Measurements from ENCODE around the gene UXS1. TPM values are rescaled to one million over a fixed set of nuclear protein-coding genes. Genes with fewer than 3 reads are reported as not detected.

UXS1 gene
- total and polyA plus RNA-seq, 9 of the 15 experiments (the other 6 are each of a cell fraction or from before 2014, with no cell fraction given): 5.8 to 25.8 (median 15.0) TPM

DNA sequence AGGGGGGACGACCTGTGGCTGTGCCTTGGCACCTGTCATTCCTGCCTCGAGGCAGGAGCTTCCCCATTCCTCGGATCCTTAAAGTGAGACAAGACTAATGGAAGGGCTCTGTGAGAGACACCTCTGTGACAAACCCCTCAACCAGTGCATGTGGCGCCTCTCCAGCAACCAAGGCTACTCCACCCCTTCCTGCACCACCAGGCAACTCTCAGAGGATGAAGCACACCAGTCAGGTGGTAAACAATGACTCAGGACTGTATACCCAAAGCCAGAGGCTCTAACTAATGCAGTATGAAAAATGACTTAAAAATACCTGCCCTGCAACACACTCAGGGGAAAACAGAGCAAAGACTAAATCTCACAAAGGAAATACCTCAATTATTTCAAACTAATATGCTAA lies 136.9 kb downstream of the UXS1 start (continued):
- TF ChIP-seq ZBTB40 (IDR thresholded peaks at IDR 0.05): no peak
- TF ChIP-seq ZBTB40 (CRISPR knock-in tag; IDR thresholded peaks at IDR 0.05): no peak
- no peak for TF ChIP-seq SREBF1 (IDR thresholded peaks at IDR 0.05; ENCODE audit: borderline replicate concordance, low read depth, low read length)
- no peak for TF ChIP-seq DMBX1 (CRISPR knock-in tag; IDR thresholded peaks at IDR 0.05; ENCODE audit: borderline replicate concordance)
- no peak for TF ChIP-seq CBFA2T2 (conservative IDR thresholded peaks at IDR 0.05)
- TF ChIP-seq JUN (IDR thresholded peaks at IDR 0.05; ENCODE audit: borderline replicate concordance, low read depth, low read length): no peak
- no peak for TF ChIP-seq JUN (CRISPR knock-in tag; IDR thresholded peaks at IDR 0.05; ENCODE audit: borderline replicate concordance)
- no peak for TF ChIP-seq CTBP1 (IDR thresholded peaks at IDR 0.05; ENCODE audit: borderline replicate concordance)
- TF ChIP-seq HEY1 (CRISPR knock-in tag; IDR thresholded peaks at IDR 0.05; ENCODE audit: borderline replicate concordance): no peak
- TF ChIP-seq, protein P1, sequence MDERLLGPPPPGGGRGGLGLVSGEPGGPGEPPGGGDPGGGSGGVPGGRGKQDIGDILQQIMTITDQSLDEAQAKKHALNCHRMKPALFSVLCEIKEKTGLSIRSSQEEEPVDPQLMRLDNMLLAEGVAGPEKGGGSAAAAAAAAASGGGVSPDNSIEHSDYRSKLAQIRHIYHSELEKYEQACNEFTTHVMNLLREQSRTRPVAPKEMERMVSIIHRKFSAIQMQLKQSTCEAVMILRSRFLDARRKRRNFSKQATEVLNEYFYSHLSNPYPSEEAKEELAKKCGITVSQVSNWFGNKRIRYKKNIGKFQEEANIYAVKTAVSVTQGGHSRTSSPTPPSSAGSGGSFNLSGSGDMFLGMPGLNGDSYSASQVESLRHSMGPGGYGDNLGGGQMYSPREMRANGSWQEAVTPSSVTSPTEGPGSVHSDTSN (CRISPR knock-in tag; IDR thresholded peaks at IDR 0.05; ENCODE audit: low read depth): no peak
- TF ChIP-seq, protein P1 (tag; conservative IDR thresholded peaks at IDR 0.05; ENCODE audit: low read depth): no peak
- TF ChIP-seq, protein P2, sequence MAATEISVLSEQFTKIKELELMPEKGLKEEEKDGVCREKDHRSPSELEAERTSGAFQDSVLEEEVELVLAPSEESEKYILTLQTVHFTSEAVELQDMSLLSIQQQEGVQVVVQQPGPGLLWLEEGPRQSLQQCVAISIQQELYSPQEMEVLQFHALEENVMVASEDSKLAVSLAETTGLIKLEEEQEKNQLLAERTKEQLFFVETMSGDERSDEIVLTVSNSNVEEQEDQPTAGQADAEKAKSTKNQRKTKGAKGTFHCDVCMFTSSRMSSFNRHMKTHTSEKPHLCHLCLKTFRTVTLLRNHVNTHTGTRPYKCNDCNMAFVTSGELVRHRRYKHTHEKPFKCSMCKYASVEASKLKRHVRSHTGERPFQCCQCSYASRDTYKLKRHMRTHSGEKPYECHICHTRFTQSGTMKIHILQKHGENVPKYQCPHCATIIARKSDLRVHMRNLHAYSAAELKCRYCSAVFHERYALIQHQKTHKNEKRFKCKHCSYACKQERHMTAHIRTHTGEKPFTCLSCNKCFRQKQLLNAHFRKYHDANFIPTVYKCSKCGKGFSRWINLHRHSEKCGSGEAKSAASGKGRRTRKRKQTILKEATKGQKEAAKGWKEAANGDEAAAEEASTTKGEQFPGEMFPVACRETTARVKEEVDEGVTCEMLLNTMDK (IDR thresholded peaks at IDR 0.05; ENCODE audit: borderline replicate concordance, insufficient read depth, low read depth, low read length, poor library complexity, severe bottlenecking): no peak
- no peak for TF ChIP-seq HIVEP1 (CRISPR knock-in tag; IDR thresholded peaks at IDR 0.05)
- TF ChIP-seq ZBED1 (IDR thresholded peaks at IDR 0.05): no peak

Measured in K562 (cell line).